ENCODE results near the gene PIEZO1.

The PIEZO1 gene

GRCh38 chr16:88822281-88823040, 37.4 kb upstream of the PIEZO1 start:
- no peak for TF ChIP-seq CTCF (IDR thresholded peaks at IDR 0.05; ENCODE audit: borderline replicate concordance, control extremely low read depth, extremely low read depth, insufficient read depth, missing control alignments)
- in situ Hi-C loops (cut with MboI; ENCODE audit: low sequenced_read_pairs, unreplicated experiment) = no loop called here
- DNase-seq (ENCODE audit: low spot score) = no peak

- in situ Hi-C loops (cut with MboI; ENCODE audit: low sequenced_read_pairs, unreplicated experiment) = no loop called here
- no peak for TF ChIP-seq CTCF (IDR thresholded peaks at IDR 0.05; ENCODE audit: borderline replicate concordance, control extremely low read depth, extremely low read depth, insufficient read depth, missing control alignments)
- DNase-seq (ENCODE audit: low spot score) = no peak
Measured at GRCh38 chr16:88821168-88821850, 36.3 kb upstream of the PIEZO1 start.

- DNase-seq (ENCODE audit: low spot score) = no peak
- in situ Hi-C loops (cut with MboI; ENCODE audit: low sequenced_read_pairs, unreplicated experiment) = no loop called here
- TF ChIP-seq CTCF (IDR thresholded peaks at IDR 0.05; ENCODE audit: borderline replicate concordance, control extremely low read depth, extremely low read depth, insufficient read depth, missing control alignments) = no peak
Measured at GRCh38 chr16:88820385-88821025, 35.5 kb upstream of the PIEZO1 start.

GRCh38 chr16:88819126-88819525, 34.1 kb upstream of the PIEZO1 start:
- DNase-seq (ENCODE audit: low spot score) = no peak
- in situ Hi-C loops (cut with MboI; ENCODE audit: low sequenced_read_pairs, unreplicated experiment) = no loop called here
- TF ChIP-seq CTCF (IDR thresholded peaks at IDR 0.05; ENCODE audit: borderline replicate concordance, control extremely low read depth, extremely low read depth, insufficient read depth, missing control alignments) = no peak

GRCh38 chr16:88818575-88818874, 33.5 kb upstream of the PIEZO1 start:
- no peak for TF ChIP-seq CTCF (IDR thresholded peaks at IDR 0.05; ENCODE audit: borderline replicate concordance, control extremely low read depth, extremely low read depth, insufficient read depth, missing control alignments)
- in situ Hi-C loops (cut with MboI; ENCODE audit: low sequenced_read_pairs, unreplicated experiment) = no loop called here
- no peak for DNase-seq (ENCODE audit: low spot score)

GRCh38 chr16:88817785-88818574, 33.0 kb upstream of the PIEZO1 start:
- no peak for TF ChIP-seq CTCF (IDR thresholded peaks at IDR 0.05; ENCODE audit: borderline replicate concordance, control extremely low read depth, extremely low read depth, insufficient read depth, missing control alignments)
- in situ Hi-C loops (cut with MboI; ENCODE audit: low sequenced_read_pairs, unreplicated experiment) = no loop called here
- DNase-seq (ENCODE audit: low spot score) = no peak

All from GM13976 (cell line).